IMR-90 (cell line): Measurements from ENCODE around the gene DDX4. TPM values are rescaled to one million over a fixed set of nuclear protein-coding genes. Genes with fewer than 3 reads are reported as not detected.

Experiments used
- ATAC-seq: fragments of 200-7000 bp; cut with Tn5 transposase; 2 replicates; pipeline ENCODE4 v1.9.1; 2020; ENCODE audit warnings: low read depth, mild to moderate bottlenecking, moderate library complexity
- BruUV-seq: library from RNA; stranded (reverse); fragments of 400-500 nt; replicated peaks from 2 replicates; lab custom pipeline; 2021; lab: Mats Ljungman, UMichigan
- CTCF ChIA-PET: fragments of 300-600 bp; formaldehyde crosslinking; extraction: SDS; loops from one replicate; lab custom pipeline; 2021; ENCODE audit warnings: antibody characterized with exemption; lab: Yijun Ruan, JAX
- POLR2A ChIA-PET: fragments of 300-600 bp; sonication (Branson Sonifier 250); formaldehyde crosslinking; loops from one replicate; lab custom pipeline; 2022; ENCODE audit warnings: antibody characterized with exemption; ENCODE audit not compliant: unreplicated experiment; lab: Charles Lee
- DNase-seq: peaks from one replicate; pipeline ENCODE4 v3.0.0; 2013
- H2AFZ ChIP-seq: replicated peaks from 2 replicates; pipeline ENCODE3; 2013; ENCODE audit warnings: low read length, mild to moderate bottlenecking; ENCODE audit not compliant: poor library complexity
- H2AK5ac ChIP-seq: 2 replicates; pipeline ENCODE4 v1.6.1; 2013; ENCODE audit warnings: low read depth, low read length, inconsistent platforms
- H2AK9ac ChIP-seq: replicated peaks from 2 replicates; pipeline ENCODE3; 2013; ENCODE audit warnings: mild to moderate bottlenecking, low read depth, low read length, moderate library complexity; ENCODE audit not compliant: poor library complexity
- H2BK120ac ChIP-seq: 2 replicates; pipeline ENCODE4 v1.6.1; 2013; ENCODE audit warnings: low read depth, low read length, inconsistent platforms
- H2BK15ac ChIP-seq: 3 replicates; pipeline ENCODE4 v1.6.1; 2013; ENCODE audit warnings: low read depth, low read length, inconsistent platforms
- H2BK20ac ChIP-seq: 2 replicates; pipeline ENCODE4 v1.6.1; 2013; ENCODE audit warnings: low read depth, mild to moderate bottlenecking, inconsistent platforms, low read length, moderate library complexity
- H2BK5ac ChIP-seq: 2 replicates; pipeline ENCODE4 v1.6.1; 2013; ENCODE audit warnings: mild to moderate bottlenecking, low read depth, low read length, inconsistent platforms; ENCODE audit not compliant: poor library complexity, severe bottlenecking
- H3K14ac ChIP-seq: replicated peaks from 2 replicates; pipeline ENCODE4 v1.6.1; 2013; ENCODE audit warnings: low read depth, low read length, inconsistent platforms
- H3K18ac ChIP-seq: 2 replicates; pipeline ENCODE4 v1.6.1; 2013; ENCODE audit warnings: low read depth, low read length, control low read depth
- H3K23ac ChIP-seq: 2 replicates; pipeline ENCODE4 v1.6.1; 2013; ENCODE audit warnings: low read depth, low read length, inconsistent platforms
- H3K27ac ChIP-seq: 2 replicates; pipeline ENCODE4 v1.5.1; 2013; ENCODE audit warnings: mild to moderate bottlenecking, control low read depth, low read length; ENCODE audit not compliant: insufficient read depth
- H3K27me3 ChIP-seq: 2 replicates; pipeline ENCODE4 v1.6.1; 2013; ENCODE audit warnings: low read length; ENCODE audit not compliant: control insufficient read depth, insufficient read depth
- H3K36me3 ChIP-seq: 2 replicates; pipeline ENCODE4 v1.6.1; 2013; ENCODE audit warnings: low read length, mixed read lengths; ENCODE audit not compliant: control insufficient read depth, insufficient read depth
- H3K4ac ChIP-seq: 2 replicates; pipeline ENCODE4 v1.6.1; 2013; ENCODE audit warnings: low read depth, low read length, inconsistent platforms
- H3K4me1 ChIP-seq: 2 replicates; pipeline ENCODE4 v1.6.1; 2013; ENCODE audit warnings: low read length, mixed read lengths; ENCODE audit not compliant: control insufficient read depth, insufficient read depth
- H3K4me2 ChIP-seq: 2 replicates; pipeline ENCODE4 v1.6.1; 2013; ENCODE audit warnings: low read depth, mild to moderate bottlenecking, control low read depth, low read length, moderate library complexity
- H3K4me3 ChIP-seq: 2 replicates; pipeline ENCODE4 v1.5.1; 2013; ENCODE audit warnings: low read depth, mild to moderate bottlenecking, control low read depth, low read length, moderate library complexity; ENCODE audit not compliant: insufficient read depth
- H3K56ac ChIP-seq: 2 replicates; pipeline ENCODE4 v1.6.1; 2013; ENCODE audit warnings: low read length, inconsistent platforms; ENCODE audit not compliant: insufficient read depth; ENCODE audit errors: extremely low read depth
- H3K79me1 ChIP-seq, 2 experiments: 2 replicates each; pipeline ENCODE4 v1.6.1; 2013; ENCODE audit warnings: low read length in 2 of 2, inconsistent platforms in 1 of 2, low read depth in 1 of 2
- H3K9ac ChIP-seq: 2 replicates; pipeline ENCODE4 v1.6.1; 2013; ENCODE audit warnings: low read depth, low read length, control low read depth
- H3K9me1 ChIP-seq: 2 replicates; pipeline ENCODE4 v1.6.1; 2013; ENCODE audit warnings: low read length, inconsistent platforms; ENCODE audit not compliant: insufficient read depth
- H3K9me3 ChIP-seq: 2 replicates; pipeline ENCODE4 v1.6.1; 2013; ENCODE audit warnings: low read length; ENCODE audit not compliant: control insufficient read depth, insufficient read depth
- H4K20me1 ChIP-seq: 2 replicates; pipeline ENCODE4 v1.6.1; 2013; ENCODE audit warnings: low read length, inconsistent platforms; ENCODE audit not compliant: insufficient read depth
- H4K5ac ChIP-seq: 2 replicates; pipeline ENCODE4 v1.6.1; 2013; ENCODE audit warnings: mild to moderate bottlenecking, low read depth, low read length, control low read depth
- H4K8ac ChIP-seq, 2 experiments: 2 replicates each; pipeline ENCODE4 v1.6.1; 2013; ENCODE audit warnings: low read depth in 2 of 2, low read length in 2 of 2, control low read depth in 1 of 2, inconsistent platforms in 1 of 2
- H4K91ac ChIP-seq: 2 replicates; pipeline ENCODE4 v1.6.1; 2013; ENCODE audit warnings: low read depth, low read length, inconsistent platforms; ENCODE audit not compliant: insufficient read depth
- BHLHE40 ChIP-seq: fragments of 150-350 bp; IDR thresholded peaks from 2 replicates; pipeline ENCODE4 v1.6.1; 2016; ENCODE audit warnings: mild to moderate bottlenecking, low read depth, low read length
- CEBPB ChIP-seq: IDR thresholded peaks from 2 replicates; pipeline ENCODE4 v1.6.1; 2012; ENCODE audit warnings: low read depth, low read length, improper control_type of control experiment
- CHD1 ChIP-seq: IDR thresholded peaks from 2 replicates; pipeline ENCODE4 v1.6.1; 2012; ENCODE audit warnings: low read depth, low read length, improper control_type of control experiment
- FOS ChIP-seq: fragments of 150-350 bp; IDR thresholded peaks from 2 replicates; pipeline ENCODE4 v1.6.1; 2016; ENCODE audit warnings: low read depth, low read length
- MAZ ChIP-seq: IDR thresholded peaks from 2 replicates; pipeline ENCODE4 v1.6.1; 2012; ENCODE audit warnings: low read depth, mild to moderate bottlenecking, low read length, improper control_type of control experiment, moderate library complexity, borderline replicate concordance
- MXI1 ChIP-seq: IDR thresholded peaks from 2 replicates; pipeline ENCODE4 v1.6.1; 2012; ENCODE audit warnings: low read depth, mild to moderate bottlenecking, low read length, moderate library complexity, borderline replicate concordance
- NFE2L2 ChIP-seq: fragments of 150-350 bp; IDR thresholded peaks from 2 replicates; pipeline ENCODE4 v1.6.1; 2016; ENCODE audit warnings: low read depth, mild to moderate bottlenecking, low read length
- RFX5 ChIP-seq: IDR thresholded peaks from 2 replicates; pipeline ENCODE4 v1.8.0; 2012; ENCODE audit warnings: low read depth, mild to moderate bottlenecking, low read length, moderate library complexity
- SMC3 ChIP-seq: fragments of 150-350 bp; IDR thresholded peaks from 2 replicates; pipeline ENCODE4 v1.6.1; 2016; ENCODE audit warnings: low read depth, mild to moderate bottlenecking, antibody characterized with exemption, low read length, moderate library complexity
- WGBS, 2 experiments: methylation state at CpG; one replicate each; pipeline versions ENCODE4 v1.1.5 to v1.1.7; 2013; ENCODE audit warnings: missing lambda C conversion rate in 2 of 2; ENCODE audit not compliant: insufficient read length in 1 of 2; ENCODE audit errors: extremely low coverage in 2 of 2; 5-methylcytosine and 5-hydroxymethylcytosine counted together
- dilution Hi-C: fragments of 300-500 bp; cut with HindIII; formaldehyde crosslinking; loops from one replicate; pipeline ENCODE4 v1.14.3; 2018; ENCODE audit warnings: low sequenced_read_pairs; ENCODE audit not compliant: unreplicated experiment
- in situ Hi-C: fragments of 300-500 bp; cut with MboI; formaldehyde crosslinking; loops from 3 replicates; pipeline ENCODE4 v1.14.3; 2019; ENCODE audit warnings: low sequenced_read_pairs, inconsistent platforms, mixed read lengths
- intact Hi-C: fragments of 100-400 bp; cut with micrococcal nuclease; formaldehyde crosslinking; loops from 2 replicates; pipeline ENCODE4 v1.10.0; 2022
- polyA plus RNA-seq, 3 experiments: library from polyadenylated mRNA; depleted of rRNA; stranded (reverse); fragments of >200 nt; gene quantifications; 2 replicates each; pipeline ENCODE4 v1.2.3, GENCODE V29; 2012; ENCODE audit warnings: low replicate concordance in 1 of 3
- total RNA-seq: library from RNA; depleted of rRNA; stranded (reverse); fragments of >200 nt; gene quantifications from 2 replicates; pipeline ENCODE4 v1.2.3, GENCODE V29; 2012
- TF ChIP-seq, protein P1 (sequence below): fragments of 150-350 bp; IDR thresholded peaks from 2 replicates; pipeline ENCODE4 v1.6.1; 2016; ENCODE audit warnings: low read depth, mild to moderate bottlenecking, low read length, moderate library complexity, borderline replicate concordance
- TF ChIP-seq, protein P2 (sequence below): conservative IDR thresholded peaks from 2 replicates; pipeline ENCODE4 v1.5.1; 2012; ENCODE audit warnings: mild to moderate bottlenecking, low read depth, low read length, improper control_type of control experiment

The DDX4 gene
- total and polyA plus RNA-seq, 2 of the 4 experiments (the other 2 are of a cell fraction) = not detected

DNA sequence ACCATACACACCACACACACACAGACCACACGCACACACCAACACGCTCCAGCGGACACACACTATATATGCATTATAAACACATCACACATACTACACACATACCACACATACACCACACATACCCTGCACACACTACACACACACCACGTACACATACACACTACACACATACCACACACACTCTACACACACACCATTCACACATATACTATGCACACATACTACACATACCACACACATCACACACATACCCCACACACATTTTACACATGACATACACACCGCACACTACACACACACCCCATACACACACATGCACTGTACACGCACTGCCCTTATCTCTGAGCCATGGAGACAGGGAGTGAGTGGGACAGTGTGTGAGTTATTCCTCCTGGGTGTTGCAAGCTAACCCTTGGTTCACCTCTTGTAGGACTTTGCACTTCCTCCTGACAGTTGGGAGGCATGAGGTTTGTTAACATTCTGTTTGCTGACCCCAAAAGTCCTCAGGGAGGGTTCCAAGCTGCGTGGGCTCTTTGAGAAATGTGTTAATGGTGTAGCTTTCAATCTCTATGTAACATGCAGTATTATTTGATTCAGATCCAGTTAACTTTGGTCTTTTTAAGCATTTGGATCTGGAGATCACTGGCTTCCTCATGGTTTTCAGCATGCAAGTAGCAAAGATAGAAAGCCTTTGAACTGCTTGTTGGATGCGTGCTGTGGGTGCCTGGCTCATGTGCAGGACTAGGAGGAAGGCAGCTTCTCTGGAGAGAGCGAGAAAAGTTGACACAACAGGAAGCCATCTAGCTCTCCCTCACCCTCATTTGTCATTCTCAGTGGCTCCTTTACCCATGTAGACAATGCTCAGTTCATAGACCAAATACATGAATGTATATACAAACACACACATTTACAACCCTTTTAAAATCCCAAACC, 127.0 kb downstream of the DDX4 start:
- ATAC-seq = no peak
- H3K27ac ChIP-seq = no peak overlapping the region
- H3K4me2 ChIP-seq = no peak overlapping the region
- no peak overlapping the region for H3K9ac ChIP-seq
- BruUV-seq = no TSS peak
- H3K4me1 ChIP-seq = no peaks in the 10 kb centered on the region; the same call in 1 of the 2 replicates
- no peak overlapping the region for H3K4me3 ChIP-seq
- H2AK5ac ChIP-seq = peak overlapping the region; percentile 29; the same call in 1 of the 2 replicates
- H3K4ac ChIP-seq = no peak overlapping the region
- H3K18ac ChIP-seq = no peak overlapping the region
- H2BK15ac ChIP-seq = no peak overlapping the region
- H3K36me3 ChIP-seq = no peaks in the 10 kb centered on the region
- in situ Hi-C loops (no loop called here), intact Hi-C loops (no loop called here), dilution Hi-C loops (no loop called here)
- H3K14ac ChIP-seq = peak overlapping the region; percentile 45; the same call in 1 of the 2 replicates
- peaks cover 12% of the 10 kb centered on the region for H3K9me1 ChIP-seq
- peak; percentile 12 for DNase-seq
- H3K79me1 ChIP-seq = no peaks in the 10 kb centered on the region
- H2BK20ac ChIP-seq = no peak overlapping the region
- no peak overlapping the region for H3K56ac ChIP-seq
- peak overlapping the region; percentile 89 for H2BK5ac ChIP-seq
- ChIA-PET POLR2A (no interaction called here), CTCF (no interaction called here)
- no peaks in the 10 kb centered on the region; the same call in 1 of the 2 replicates for H4K20me1 ChIP-seq
- 95 to 100% methylated on average over 4 of the region's 9 CpGs for WGBS, 2 experiments
- no peaks in the 10 kb centered on the region for H3K27me3 ChIP-seq
- no peak for TF ChIP-seq CEBPB
- TF ChIP-seq, protein P1, sequence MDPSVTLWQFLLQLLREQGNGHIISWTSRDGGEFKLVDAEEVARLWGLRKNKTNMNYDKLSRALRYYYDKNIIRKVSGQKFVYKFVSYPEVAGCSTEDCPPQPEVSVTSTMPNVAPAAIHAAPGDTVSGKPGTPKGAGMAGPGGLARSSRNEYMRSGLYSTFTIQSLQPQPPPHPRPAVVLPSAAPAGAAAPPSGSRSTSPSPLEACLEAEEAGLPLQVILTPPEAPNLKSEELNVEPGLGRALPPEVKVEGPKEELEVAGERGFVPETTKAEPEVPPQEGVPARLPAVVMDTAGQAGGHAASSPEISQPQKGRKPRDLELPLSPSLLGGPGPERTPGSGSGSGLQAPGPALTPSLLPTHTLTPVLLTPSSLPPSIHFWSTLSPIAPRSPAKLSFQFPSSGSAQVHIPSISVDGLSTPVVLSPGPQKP = no peak
- TF ChIP-seq MXI1 = no peak
- no peak for TF ChIP-seq SMC3
- no peak for TF ChIP-seq NFE2L2
- TF ChIP-seq FOS = no peak
- no peak for TF ChIP-seq CHD1
- no peak for TF ChIP-seq RFX5
- TF ChIP-seq, protein P2, sequence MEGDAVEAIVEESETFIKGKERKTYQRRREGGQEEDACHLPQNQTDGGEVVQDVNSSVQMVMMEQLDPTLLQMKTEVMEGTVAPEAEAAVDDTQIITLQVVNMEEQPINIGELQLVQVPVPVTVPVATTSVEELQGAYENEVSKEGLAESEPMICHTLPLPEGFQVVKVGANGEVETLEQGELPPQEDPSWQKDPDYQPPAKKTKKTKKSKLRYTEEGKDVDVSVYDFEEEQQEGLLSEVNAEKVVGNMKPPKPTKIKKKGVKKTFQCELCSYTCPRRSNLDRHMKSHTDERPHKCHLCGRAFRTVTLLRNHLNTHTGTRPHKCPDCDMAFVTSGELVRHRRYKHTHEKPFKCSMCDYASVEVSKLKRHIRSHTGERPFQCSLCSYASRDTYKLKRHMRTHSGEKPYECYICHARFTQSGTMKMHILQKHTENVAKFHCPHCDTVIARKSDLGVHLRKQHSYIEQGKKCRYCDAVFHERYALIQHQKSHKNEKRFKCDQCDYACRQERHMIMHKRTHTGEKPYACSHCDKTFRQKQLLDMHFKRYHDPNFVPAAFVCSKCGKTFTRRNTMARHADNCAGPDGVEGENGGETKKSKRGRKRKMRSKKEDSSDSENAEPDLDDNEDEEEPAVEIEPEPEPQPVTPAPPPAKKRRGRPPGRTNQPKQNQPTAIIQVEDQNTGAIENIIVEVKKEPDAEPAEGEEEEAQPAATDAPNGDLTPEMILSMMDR = no peak
- no peak for TF ChIP-seq MAZ
- no peak for TF ChIP-seq BHLHE40
- no peak overlapping the region for H4K91ac ChIP-seq
- no peak overlapping the region for H2AK9ac ChIP-seq
- H3K23ac ChIP-seq = no peak overlapping the region
- H4K5ac ChIP-seq = no peak overlapping the region
- H2AFZ ChIP-seq = peak overlapping the region; percentile 28
- peaks cover 3% of the 10 kb centered on the region for H3K9me3 ChIP-seq
- no peak overlapping the region for H4K8ac ChIP-seq
- no peak overlapping the region for H2BK120ac ChIP-seq
